Measurements from ENCODE around the gene RAC3. TPM values are rescaled to one million over a fixed set of nuclear protein-coding genes. Genes with fewer than 3 reads are reported as not detected.

Gene RAC3
- total RNA-seq, 1 donor from 2014 or later: 46.0 TPM

- no peak for TF ChIP-seq CTCF (IDR thresholded peaks at IDR 0.05; ENCODE audit: partially characterized antibody, unreplicated experiment)
- no peak for DNase-seq
- Mint-ChIP-seq H3K4me1 (ENCODE audit: low read depth, unreplicated experiment) (peaks cover 6% of the 10 kb centered on the region), H3K27ac (ENCODE audit: unreplicated experiment) (no peak overlapping the region), H3K27me3 (ENCODE audit: unreplicated experiment) (peaks cover 10% of the 10 kb centered on the region), H3K36me3 (ENCODE audit: unreplicated experiment) (no peaks in the 10 kb centered on the region), H3K9me3 (ENCODE audit: unreplicated experiment) (peaks cover 4% of the 10 kb centered on the region), H3K4me3 (ENCODE audit: unreplicated experiment) (no peak overlapping the region)
Measured at GRCh38 chr17:82042649-82043048, 11.2 kb downstream of the RAC3 start.

- TF ChIP-seq CTCF (IDR thresholded peaks at IDR 0.05; ENCODE audit: partially characterized antibody, unreplicated experiment): no peak
- Mint-ChIP-seq H3K4me3 (ENCODE audit: unreplicated experiment) (no peak overlapping the region), H3K27me3 (ENCODE audit: unreplicated experiment) (peaks cover 10% of the 10 kb centered on the region), H3K36me3 (ENCODE audit: unreplicated experiment) (no peaks in the 10 kb centered on the region), H3K9me3 (ENCODE audit: unreplicated experiment) (peaks cover 3% of the 10 kb centered on the region), H3K4me1 (ENCODE audit: low read depth, unreplicated experiment) (peaks cover 2% of the 10 kb centered on the region), H3K27ac (ENCODE audit: unreplicated experiment) (no peak overlapping the region)
- no peak for DNase-seq
Measured at GRCh38 chr17:82043507-82043906, 12.0 kb downstream of the RAC3 start.

GRCh38 chr17:82045936-82046484 lies 14.5 kb downstream of the RAC3 start:
- TF ChIP-seq CTCF (IDR thresholded peaks at IDR 0.05; ENCODE audit: partially characterized antibody, unreplicated experiment): no peak

GRCh38 chr17:82046903-82047302 lies 15.4 kb downstream of the RAC3 start:
- Mint-ChIP-seq H3K36me3 (ENCODE audit: unreplicated experiment) (no peaks in the 10 kb centered on the region), H3K27me3 (ENCODE audit: unreplicated experiment) (peaks cover 1% of the 10 kb centered on the region), H3K4me1 (ENCODE audit: low read depth, unreplicated experiment) (peaks cover 2% of the 10 kb centered on the region), H3K9me3 (ENCODE audit: unreplicated experiment) (no peaks in the 10 kb centered on the region), H3K4me3 (ENCODE audit: unreplicated experiment) (no peak overlapping the region), H3K27ac (ENCODE audit: unreplicated experiment) (no peak overlapping the region)
- DNase-seq: no peak
- no peak for TF ChIP-seq CTCF (IDR thresholded peaks at IDR 0.05; ENCODE audit: partially characterized antibody, unreplicated experiment)

More at GRCh38 chr17:82045936-82046484, 14.5 kb downstream of the RAC3 start:
- H3K27me3 Mint-ChIP-seq (ENCODE audit: unreplicated experiment): peaks cover 7% of the 10 kb centered on the region
- peaks cover 3% of the 10 kb centered on the region for H3K9me3 Mint-ChIP-seq (ENCODE audit: unreplicated experiment)
- peaks cover 2% of the 10 kb centered on the region for H3K4me1 Mint-ChIP-seq (ENCODE audit: low read depth, unreplicated experiment)
- no peaks in the 10 kb centered on the region for H3K36me3 Mint-ChIP-seq (ENCODE audit: unreplicated experiment)
- DNase-seq: no peak
- H3K27ac Mint-ChIP-seq (ENCODE audit: unreplicated experiment): no peak overlapping the region
- no peak overlapping the region for H3K4me3 Mint-ChIP-seq (ENCODE audit: unreplicated experiment)

- H3K4me1 Mint-ChIP-seq (ENCODE audit: low read depth, unreplicated experiment): peaks cover 2% of the 10 kb centered on the region
- H3K27me3 Mint-ChIP-seq (ENCODE audit: unreplicated experiment): peaks cover 1% of the 10 kb centered on the region
- no peaks in the 10 kb centered on the region for H3K36me3 Mint-ChIP-seq (ENCODE audit: unreplicated experiment)
- H3K9me3 Mint-ChIP-seq (ENCODE audit: unreplicated experiment): no peaks in the 10 kb centered on the region
- no peak for TF ChIP-seq CTCF (IDR thresholded peaks at IDR 0.05; ENCODE audit: partially characterized antibody, unreplicated experiment)
- no peak overlapping the region for H3K27ac Mint-ChIP-seq (ENCODE audit: unreplicated experiment)
- no peak overlapping the region for H3K4me3 Mint-ChIP-seq (ENCODE audit: unreplicated experiment)
- no peak for DNase-seq
Measured at GRCh38 chr17:82047379-82047778, 15.9 kb downstream of the RAC3 start.

Data from glutamatergic neuron (in vitro differentiated cells).